ENCODE results near the gene TBC1D10A. TPM values are rescaled to one million over a fixed set of nuclear protein-coding genes. Genes with fewer than 3 reads are reported as not detected.

Gene TBC1D10A
- total and polyA plus RNA-seq, 11 donors = 4.3 to 10.1 (median 7.1) TPM

- peaks cover 0 to 93% (median 63%) of the 10 kb centered on the region in 9 donors for H3K36me3 ChIP-seq
- H3K4me1 ChIP-seq = peaks cover 7 to 47% (median 28%) of the 10 kb centered on the region in 12 donors
- DNase-seq (no peak), ATAC-seq (no peak)
- H3K9me3 ChIP-seq = no peaks in the 10 kb centered on the region
- no peak overlapping the region for H3K4me3 ChIP-seq
- no peak for TF ChIP-seq CTCF (IDR thresholded peaks at IDR 0.05)
- no peak for TF ChIP-seq POLR2A (IDR thresholded peaks at IDR 0.05)
- intact Hi-C loops (cut with DNase I) = no loop called here
- WGBS, 4 donors = 88 to 97% (median 96%) methylated on average over 11 of the region's 11 CpGs
- H3K27ac ChIP-seq = peak overlapping the region in 1 of 12 donors; percentile 27
- H3K27me3 ChIP-seq = no peaks in the 10 kb centered on the region
These were observed 29.3 kb downstream of the TBC1D10A start for GRCh38 chr22:30297276-30297990.

GRCh38 chr22:30296833-30297232, 29.9 kb downstream of the TBC1D10A start:
- peaks cover 6 to 47% (median 25%) of the 10 kb centered on the region in 12 donors for H3K4me1 ChIP-seq
- no peaks in the 10 kb centered on the region for H3K9me3 ChIP-seq
- no peak for DNase-seq
- peaks cover 0 to 97% (median 69%) of the 10 kb centered on the region in 9 donors for H3K36me3 ChIP-seq
- H3K27me3 ChIP-seq = no peaks in the 10 kb centered on the region
- H3K4me3 ChIP-seq = no peak overlapping the region
- H3K27ac ChIP-seq = peak overlapping the region in 1 of 12 donors; percentile 27
- intact Hi-C loops (cut with DNase I) = no loop called here
- no peak for ATAC-seq
- no peak for TF ChIP-seq CTCF (IDR thresholded peaks at IDR 0.05)
- TF ChIP-seq POLR2A (IDR thresholded peaks at IDR 0.05) = no peak
- WGBS, 4 donors = 90 to 93% (median 92%) methylated on average over 3 of the region's 3 CpGs

- ATAC-seq (no peak), DNase-seq (no peak)
- peaks cover 8 to 47% (median 25%) of the 10 kb centered on the region in 12 donors for H3K4me1 ChIP-seq
- intact Hi-C loops (cut with DNase I) = no loop called here
- H3K9me3 ChIP-seq = no peaks in the 10 kb centered on the region
- no peak overlapping the region for H3K27ac ChIP-seq
- WGBS, 4 donors = 91 to 98% (median 95%) methylated on average over 4 of the region's 4 CpGs
- H3K4me3 ChIP-seq = no peak overlapping the region
- no peak for TF ChIP-seq POLR2A (IDR thresholded peaks at IDR 0.05)
- TF ChIP-seq CTCF (IDR thresholded peaks at IDR 0.05) = no peak
- H3K36me3 ChIP-seq = peaks cover 0 to 100% (median 70%) of the 10 kb centered on the region in 9 donors
- no peaks in the 10 kb centered on the region for H3K27me3 ChIP-seq
These were observed 30.4 kb downstream of the TBC1D10A start for GRCh38 chr22:30296324-30296723.

GRCh38 chr22:30295576-30295975, 31.2 kb downstream of the TBC1D10A start:
- peaks cover 11 to 47% (median 27%) of the 10 kb centered on the region in 12 donors for H3K4me1 ChIP-seq
- ATAC-seq = no peak
- TF ChIP-seq POLR2A (IDR thresholded peaks at IDR 0.05) (no peak), CTCF (IDR thresholded peaks at IDR 0.05) (no peak)
- no peak overlapping the region for H3K4me3 ChIP-seq
- H3K9me3 ChIP-seq = no peaks in the 10 kb centered on the region
- peaks cover 0 to 93% (median 70%) of the 10 kb centered on the region in 9 donors for H3K36me3 ChIP-seq
- no peak for DNase-seq
- H3K27ac ChIP-seq = no peak overlapping the region
- intact Hi-C loops (cut with DNase I) = no loop called here
- no peaks in the 10 kb centered on the region for H3K27me3 ChIP-seq
- WGBS, 4 donors = 59 to 74% (median 68%) methylated on average over 2 to 7 of the region's 7 CpGs
